Trophoblast cell (in vitro differentiated cells and primary cell): ENCODE measurements around the gene RCVRN.

ENCODE experiments used
- DNase-seq, 2 donors: peaks; one replicate each; pipeline ENCODE4 v3.0.0-alpha.2; 2016
- H2AFZ ChIP-seq: 2 replicates; pipeline ENCODE4 v1.6.1; 2013; ENCODE audit warnings: low read length, moderate library complexity, mild to moderate bottlenecking; ENCODE audit not compliant: insufficient read depth, poor library complexity
- H2AK5ac ChIP-seq: 2 replicates; pipeline ENCODE4 v1.6.1; 2013; ENCODE audit warnings: mild to moderate bottlenecking, low read length
- H2BK120ac ChIP-seq: 2 replicates; pipeline ENCODE4 v1.6.1; 2013; ENCODE audit warnings: low read length, mild to moderate bottlenecking, moderate library complexity; ENCODE audit not compliant: insufficient read depth, poor library complexity
- H2BK12ac ChIP-seq: 2 replicates; pipeline ENCODE4 v1.6.1; 2013; ENCODE audit warnings: mild to moderate bottlenecking, low read length, moderate library complexity
- H2BK5ac ChIP-seq: 2 replicates; pipeline ENCODE4 v1.6.1; 2013; ENCODE audit warnings: low read length, low read depth, moderate library complexity, mild to moderate bottlenecking; ENCODE audit not compliant: poor library complexity
- H3K14ac ChIP-seq: 2 replicates; pipeline ENCODE4 v1.6.1; 2013; ENCODE audit warnings: mild to moderate bottlenecking, low read length
- H3K18ac ChIP-seq: 2 replicates; pipeline ENCODE4 v1.6.1; 2013; ENCODE audit warnings: mild to moderate bottlenecking, low read length
- H3K23ac ChIP-seq: 2 replicates; pipeline ENCODE4 v1.6.1; 2013; ENCODE audit warnings: low read length
- H3K27ac ChIP-seq: 2 replicates; pipeline ENCODE4 v1.5.1; 2013; ENCODE audit warnings: low read depth, mild to moderate bottlenecking, inconsistent platforms, low read length, moderate library complexity
- H3K27me3 ChIP-seq: 2 replicates; pipeline ENCODE4 v1.6.1; 2013; ENCODE audit warnings: inconsistent platforms, mild to moderate bottlenecking, low read length, moderate library complexity; ENCODE audit not compliant: insufficient read depth
- H3K36me3 ChIP-seq, 2 experiments: 1 replicate in 1 of 2; 2 replicates in 1 of 2; pipeline ENCODE4 v1.6.1; 2013; ENCODE audit warnings: low read length in 2 of 2, mild to moderate bottlenecking in 2 of 2, moderate library complexity in 1 of 2; ENCODE audit not compliant: insufficient read depth in 2 of 2, control insufficient read depth in 1 of 2
- H3K4ac ChIP-seq: 2 replicates; pipeline ENCODE4 v1.6.1; 2013; ENCODE audit warnings: low read depth, mild to moderate bottlenecking, low read length, moderate library complexity
- H3K4me1 ChIP-seq, 2 experiments: 1 replicate in 1 of 2; 2 replicates in 1 of 2; pipeline ENCODE4 v1.6.1; 2013; ENCODE audit warnings: low read length in 2 of 2, mild to moderate bottlenecking in 2 of 2, moderate library complexity in 1 of 2; ENCODE audit not compliant: insufficient read depth in 2 of 2, control insufficient read depth in 1 of 2
- H3K4me2 ChIP-seq: 2 replicates; pipeline ENCODE4 v1.6.1; 2013; ENCODE audit warnings: inconsistent platforms, mild to moderate bottlenecking, low read length, moderate library complexity
- H3K4me3 ChIP-seq: 2 replicates; pipeline ENCODE4 v1.5.1; 2013; ENCODE audit warnings: mild to moderate bottlenecking, low read depth, low read length, inconsistent platforms
- H3K79me1 ChIP-seq: one replicate; pipeline ENCODE4 v1.6.1; 2013; ENCODE audit warnings: low read length
- H3K79me2 ChIP-seq: 2 replicates; pipeline ENCODE4 v1.6.1; 2013; ENCODE audit warnings: low read length, mild to moderate bottlenecking; ENCODE audit not compliant: control insufficient read depth, insufficient read depth, poor library complexity
- H3K9ac ChIP-seq: 2 replicates; pipeline ENCODE4 v1.6.1; 2013; ENCODE audit warnings: mild to moderate bottlenecking, low read length
- H3K9me3 ChIP-seq: 2 replicates; pipeline ENCODE4 v1.6.1; 2013; ENCODE audit warnings: low read depth, mild to moderate bottlenecking, control low read depth, inconsistent platforms, low read length; ENCODE audit not compliant: insufficient read depth
- H4K12ac ChIP-seq: 2 replicates; pipeline ENCODE4 v1.6.1; 2013; ENCODE audit warnings: low read depth, mild to moderate bottlenecking, low read length, moderate library complexity
- H4K8ac ChIP-seq: 2 replicates; pipeline ENCODE4 v1.6.1; 2013; ENCODE audit warnings: low read depth, mild to moderate bottlenecking, low read length, moderate library complexity
- H4K91ac ChIP-seq: one replicate; pipeline ENCODE4 v1.6.1; 2013; ENCODE audit warnings: low read depth, mild to moderate bottlenecking, low read length, moderate library complexity
- WGBS: extraction: QIAGEN DNeasy Blood & Tissue Kit; methylation state at CpG from one replicate; pipeline ENCODE4 v1.1.7; 2013; ENCODE audit warnings: missing lambda C conversion rate; ENCODE audit not compliant: insufficient read length, insufficient coverage; ENCODE audit errors: extremely low coverage; 5-methylcytosine and 5-hydroxymethylcytosine counted together

RCVRN gene

DNA sequence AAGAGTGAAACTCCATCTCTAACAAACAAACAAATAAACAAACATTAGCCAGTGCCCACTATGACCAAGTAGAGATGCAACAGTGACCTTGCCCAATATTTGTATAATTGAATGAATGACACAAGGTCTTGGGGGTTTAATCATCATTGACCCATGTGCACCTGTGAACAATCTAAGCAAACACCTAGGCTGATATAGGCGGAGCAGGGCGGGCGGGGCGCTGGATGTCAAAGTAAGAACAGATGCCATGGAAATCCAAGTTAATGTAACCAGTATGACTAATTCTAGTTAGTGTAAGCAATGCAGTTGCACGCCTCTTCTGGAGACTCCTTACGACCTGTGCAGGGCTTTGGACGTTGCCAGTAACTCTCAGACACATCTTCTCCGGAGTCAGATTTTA is 17.6 kb downstream of the RCVRN start:
- Histone ChIP-seq H3K4me2 (no peak overlapping the region), H4K8ac (no peak overlapping the region), H3K79me1 (no peaks in the 10 kb centered on the region), H3K18ac (no peak overlapping the region), H3K4ac (no peak overlapping the region), H4K91ac (no peak overlapping the region), H3K14ac (no peak overlapping the region), H2BK5ac (no peak overlapping the region), H3K36me3 (no peaks in the 10 kb centered on the region), H3K23ac (no peak overlapping the region), H2BK12ac (no peak overlapping the region), H3K27ac (no peak overlapping the region), H3K79me2 (no peaks in the 10 kb centered on the region), H3K9ac (no peak overlapping the region), H3K4me3 (no peak overlapping the region), H2AK5ac (no peak overlapping the region), H2AFZ (no peak overlapping the region), H2BK120ac (no peak overlapping the region), H3K27me3 (no peaks in the 10 kb centered on the region), H3K4me1 (no peaks in the 10 kb centered on the region), H4K12ac (no peak overlapping the region), H3K9me3 (no peaks in the 10 kb centered on the region)
- no peak for DNase-seq
- WGBS = no CpG with 5 or more reads among the region's 8 CpGs

- H4K91ac ChIP-seq = no peak overlapping the region
- no peak for DNase-seq
- no peak overlapping the region for H3K4me2 ChIP-seq
- no peak overlapping the region for H3K18ac ChIP-seq
- H2BK120ac ChIP-seq = no peak overlapping the region
- H3K9ac ChIP-seq = no peak overlapping the region
- no peaks in the 10 kb centered on the region for H3K27me3 ChIP-seq
- H4K12ac ChIP-seq = no peak overlapping the region
- no peak overlapping the region for H3K4me3 ChIP-seq
- no peak overlapping the region for H3K23ac ChIP-seq
- H2BK5ac ChIP-seq = no peak overlapping the region
- H3K36me3 ChIP-seq = no peaks in the 10 kb centered on the region
- H3K79me1 ChIP-seq = no peaks in the 10 kb centered on the region
- no peak overlapping the region for H4K8ac ChIP-seq
- H2BK12ac ChIP-seq = no peak overlapping the region
- H3K79me2 ChIP-seq = no peaks in the 10 kb centered on the region
- H3K14ac ChIP-seq = no peak overlapping the region
- H2AFZ ChIP-seq = no peak overlapping the region
- no peak overlapping the region for H3K27ac ChIP-seq
- no peaks in the 10 kb centered on the region for H3K9me3 ChIP-seq
- no peak overlapping the region for H2AK5ac ChIP-seq
- no peak overlapping the region for H3K4ac ChIP-seq
- WGBS = no CpG with 5 or more reads among the region's 5 CpGs
- no peaks in the 10 kb centered on the region for H3K4me1 ChIP-seq
Observed at GRCh38 chr17:9886141-9886930, 18.7 kb downstream of the RCVRN start.

DNA sequence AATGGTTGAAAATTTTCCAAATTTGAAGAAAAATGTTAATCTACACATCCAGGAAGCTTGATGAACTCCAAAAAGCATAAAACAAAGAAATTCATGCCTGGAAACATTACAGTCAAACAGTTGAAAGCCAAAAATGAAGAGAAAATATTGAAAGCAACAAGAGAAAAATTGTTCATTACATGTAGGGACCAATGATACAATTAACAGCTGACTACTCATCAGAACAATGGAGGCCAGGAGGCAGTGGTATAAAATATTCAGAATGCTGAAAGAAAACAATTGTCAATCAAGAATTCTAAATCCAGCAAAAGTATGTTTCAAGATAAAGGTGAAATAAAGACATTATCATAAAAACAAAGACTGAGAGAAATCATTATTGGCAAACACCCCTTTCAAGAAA is 21.6 kb downstream of the RCVRN start:
- Histone ChIP-seq H2BK120ac (no peak overlapping the region), H4K91ac (no peak overlapping the region), H2BK12ac (no peak overlapping the region), H3K4ac (no peak overlapping the region), H3K79me1 (no peaks in the 10 kb centered on the region), H2BK5ac (no peak overlapping the region), H3K4me3 (no peak overlapping the region), H3K79me2 (no peaks in the 10 kb centered on the region), H2AFZ (no peak overlapping the region), H3K9ac (no peak overlapping the region), H3K4me1 (no peaks in the 10 kb centered on the region), H3K36me3 (no peaks in the 10 kb centered on the region), H2AK5ac (no peak overlapping the region), H3K23ac (no peak overlapping the region), H4K12ac (no peak overlapping the region), H3K27ac (no peak overlapping the region), H3K18ac (no peak overlapping the region), H4K8ac (no peak overlapping the region), H3K14ac (no peak overlapping the region), H3K27me3 (no peaks in the 10 kb centered on the region), H3K4me2 (no peak overlapping the region), H3K9me3 (no peaks in the 10 kb centered on the region)
- DNase-seq = no peak

DNA sequence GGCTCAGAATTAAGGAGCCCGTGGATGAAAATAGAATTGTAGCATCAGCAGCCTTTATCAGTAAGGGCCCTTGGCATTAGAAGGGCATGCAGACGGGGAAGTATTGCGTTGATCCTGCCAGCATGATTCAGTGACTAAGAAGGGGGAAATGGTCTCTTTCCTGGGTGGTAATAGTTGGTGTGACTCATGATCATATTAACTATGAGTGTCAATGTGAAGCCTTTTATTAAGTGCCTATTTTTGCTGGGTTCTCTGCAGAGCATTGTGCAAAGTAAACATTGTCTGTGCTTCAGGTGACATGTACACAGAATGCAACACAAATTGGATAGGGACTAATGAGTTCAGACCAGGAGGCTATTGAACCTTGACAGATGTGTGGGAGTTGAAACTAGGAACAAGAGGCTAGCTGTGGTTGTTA is 24.5 kb downstream of the RCVRN start:
- H2BK5ac ChIP-seq = no peak overlapping the region
- H3K27ac ChIP-seq = no peak overlapping the region
- no peak overlapping the region for H4K91ac ChIP-seq
- H2AFZ ChIP-seq = no peak overlapping the region
- H3K4ac ChIP-seq = no peak overlapping the region
- H2BK12ac ChIP-seq = no peak overlapping the region
- H3K79me1 ChIP-seq = no peaks in the 10 kb centered on the region
- H2BK120ac ChIP-seq = no peak overlapping the region
- H2AK5ac ChIP-seq = no peak overlapping the region
- no peak overlapping the region for H3K14ac ChIP-seq
- no CpG with 5 or more reads among the region's 3 CpGs for WGBS
- H3K4me3 ChIP-seq = no peak overlapping the region
- no peak overlapping the region for H3K18ac ChIP-seq
- H3K23ac ChIP-seq = no peak overlapping the region
- no peaks in the 10 kb centered on the region for H3K79me2 ChIP-seq
- H3K27me3 ChIP-seq = no peaks in the 10 kb centered on the region
- H3K4me1 ChIP-seq = no peaks in the 10 kb centered on the region
- no peak overlapping the region for H3K9ac ChIP-seq
- no peak overlapping the region for H4K8ac ChIP-seq
- no peaks in the 10 kb centered on the region for H3K36me3 ChIP-seq
- H3K4me2 ChIP-seq = no peak overlapping the region
- peak in 1 of 2 donors; percentile 31 for DNase-seq
- H3K9me3 ChIP-seq = no peaks in the 10 kb centered on the region
- H4K12ac ChIP-seq = no peak overlapping the region
